CD4-positive, alpha-beta T cell treated with Interleukin-4 for 1 hour (primary cell): ENCODE results near the gene CCL17.
"Not testable (repeated sequence)": the region's sequence is repeated elsewhere in the genome, so short reads cannot be mapped to it uniquely, and the experiment has no call there.

Experiments used
- DNase-seq, 2 donors: peaks; one replicate each; pipeline ENCODE4 v3.0.0-alpha.2; 2020 to 2022

Gene CCL17

GRCh38 chr16:57403965-57404817, at the start of gene CCL17:
Gene CCL17 (plus strand): TSS chr16:57404767. CDS start chr16:57413933, 9,166 bp downstream.
- no peak for DNase-seq

- no peak for DNase-seq
These were observed 48.6 kb upstream of the CCL17 start for GRCh38 chr16:57355898-57356414.

- no peak for DNase-seq
These were observed 48.0 kb upstream of the CCL17 start for GRCh38 chr16:57356547-57356946.

DNA sequence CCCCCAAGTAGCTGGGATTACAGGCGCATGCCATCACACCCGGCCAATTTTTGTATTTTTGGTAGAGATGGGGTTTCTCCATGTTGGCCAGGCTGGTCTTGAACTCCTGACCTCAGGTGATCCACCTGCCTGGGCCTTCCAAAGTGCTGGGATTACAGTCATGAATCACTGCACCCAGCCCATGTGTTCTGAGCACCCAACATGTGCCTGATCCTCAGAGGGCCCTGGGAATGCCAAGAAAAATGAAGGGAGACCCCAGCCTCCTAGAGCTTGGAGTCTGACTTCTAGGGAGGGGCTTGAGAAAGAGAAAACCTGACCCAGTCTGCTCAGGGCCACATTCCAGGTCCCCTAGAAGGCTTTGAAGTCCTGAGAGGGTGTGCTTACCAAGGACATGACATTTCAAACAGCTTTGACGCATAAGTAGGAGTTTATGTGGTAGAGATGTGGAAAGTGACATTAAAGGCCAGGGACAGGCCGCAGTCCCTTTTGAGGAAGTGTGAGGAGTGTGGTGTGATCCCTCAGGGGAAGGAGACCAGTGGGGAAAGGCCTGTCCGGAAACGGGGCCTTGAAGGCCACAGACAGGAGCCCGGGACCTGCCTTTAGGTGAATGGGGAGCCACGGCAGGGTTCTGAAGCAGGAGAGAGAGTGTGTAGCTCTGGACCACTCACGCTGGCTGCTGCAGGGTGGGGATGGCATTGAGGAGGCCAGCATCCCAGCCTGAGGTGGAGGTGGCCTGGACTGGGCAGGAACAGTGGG, 47.1 kb upstream of the CCL17 start:
- DNase-seq, result peak in 1 of 2 donors; percentile 20

GRCh38 chr16:57358086-57358420, 46.5 kb upstream of the CCL17 start:
- DNase-seq, result no peak

DNA sequence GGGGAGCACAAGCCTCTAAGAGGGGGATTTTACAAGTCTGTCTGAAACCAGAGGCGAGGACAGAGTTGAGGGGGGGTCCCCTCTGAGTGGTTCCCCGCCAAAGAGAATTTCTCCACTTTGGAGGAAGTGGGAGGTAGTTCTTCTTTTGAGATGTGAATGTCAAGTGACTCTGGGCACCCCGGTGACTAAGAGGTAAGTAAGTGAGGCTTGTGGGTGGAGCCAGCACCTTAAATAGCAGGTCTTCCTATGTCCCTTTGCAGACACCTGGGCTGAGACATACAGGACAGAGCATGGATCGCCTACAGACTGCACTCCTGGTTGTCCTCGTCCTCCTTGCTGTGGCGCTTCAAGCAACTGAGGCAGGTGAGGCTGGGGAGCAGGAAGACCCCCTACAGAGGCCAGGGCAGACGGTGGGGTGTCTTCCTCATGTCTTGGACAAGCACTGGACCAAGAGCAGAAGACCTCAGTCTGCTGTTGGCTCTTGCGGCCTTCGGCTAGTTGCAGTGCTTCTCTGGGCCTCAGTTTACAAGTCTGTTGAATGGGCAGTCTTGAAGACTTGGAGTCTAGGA, 46.0 kb upstream of the CCL17 start, which contains the start of gene CCL22:
Gene CCL22, plus strand, starts transcription at position 257 of the 569 bp plus-strand sequence. Its CDS starts 34 bp downstream, at position 291.
- DNase-seq, result peak in 1 of 2 donors; percentile 27

DNA sequence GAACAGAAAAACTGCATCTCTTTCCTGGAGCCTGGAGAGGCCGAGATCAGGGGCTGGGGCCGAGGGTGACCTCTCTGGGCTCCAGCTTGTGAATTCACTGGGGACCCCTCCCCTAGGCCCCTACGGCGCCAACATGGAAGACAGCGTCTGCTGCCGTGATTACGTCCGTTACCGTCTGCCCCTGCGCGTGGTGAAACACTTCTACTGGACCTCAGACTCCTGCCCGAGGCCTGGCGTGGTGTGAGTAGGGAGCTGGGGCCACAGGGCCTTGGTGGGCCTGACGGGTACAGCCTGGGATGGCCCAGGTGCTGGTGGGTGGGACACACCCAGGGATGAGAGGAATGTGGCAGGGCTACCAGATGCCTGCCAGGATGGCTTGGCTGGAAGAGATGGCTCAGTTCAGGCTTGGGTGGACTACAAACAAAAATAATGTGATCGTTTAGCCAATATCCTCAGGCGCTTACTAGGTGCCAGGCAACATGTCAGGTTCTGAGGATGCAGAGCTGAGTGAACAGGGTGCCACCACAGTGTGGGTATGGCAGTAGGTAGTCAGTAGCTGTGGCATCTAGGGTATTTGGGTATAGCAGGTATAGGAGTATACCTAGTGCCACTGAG, 44.1 kb upstream of the CCL17 start:
- DNase-seq, result no peak

- DNase-seq, result no peak
These were observed 43.2 kb upstream of the CCL17 start for GRCh38 chr16:57361404-57361803.

DNA sequence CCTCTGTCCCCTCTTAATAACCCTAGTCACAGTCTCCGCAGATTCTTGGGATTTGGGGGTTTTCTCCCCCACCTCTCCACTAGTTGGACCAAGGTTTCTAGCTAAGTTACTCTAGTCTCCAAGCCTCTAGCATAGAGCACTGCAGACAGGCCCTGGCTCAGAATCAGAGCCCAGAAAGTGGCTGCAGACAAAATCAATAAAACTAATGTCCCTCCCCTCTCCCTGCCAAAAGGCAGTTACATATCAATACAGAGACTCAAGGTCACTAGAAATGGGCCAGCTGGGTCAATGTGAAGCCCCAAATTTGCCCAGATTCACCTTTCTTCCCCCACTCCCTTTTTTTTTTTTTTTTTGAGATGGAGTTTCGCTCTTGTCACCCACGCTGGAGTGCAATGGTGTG, 40.4 kb upstream of the CCL17 start:
- DNase-seq, result no peak

DNA sequence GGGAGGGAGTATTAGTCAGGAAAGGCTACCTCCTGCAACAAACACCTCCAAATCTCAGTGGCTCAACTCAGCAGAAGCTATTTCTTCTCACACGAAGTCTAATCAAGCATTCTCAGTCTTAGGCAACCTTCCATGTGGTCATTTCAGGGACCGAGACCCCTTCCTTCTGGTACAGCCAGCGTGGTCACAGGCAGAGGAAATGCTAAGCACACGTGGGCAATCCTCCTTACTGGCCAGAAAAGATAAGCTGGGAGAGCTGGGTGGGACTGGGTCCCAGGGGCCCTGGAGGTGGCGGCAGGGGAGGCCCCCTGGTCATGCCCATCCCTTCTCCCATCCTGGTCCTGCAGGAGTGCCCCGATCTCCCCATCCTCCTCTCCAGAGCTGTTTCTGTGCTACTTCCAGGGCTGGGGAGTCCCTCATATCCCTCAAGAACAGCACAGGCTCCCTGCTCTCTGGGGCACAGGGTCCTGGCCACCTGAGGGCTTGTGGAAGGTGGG, 38.0 kb upstream of the CCL17 start:
- DNase-seq, result no peak

DNA sequence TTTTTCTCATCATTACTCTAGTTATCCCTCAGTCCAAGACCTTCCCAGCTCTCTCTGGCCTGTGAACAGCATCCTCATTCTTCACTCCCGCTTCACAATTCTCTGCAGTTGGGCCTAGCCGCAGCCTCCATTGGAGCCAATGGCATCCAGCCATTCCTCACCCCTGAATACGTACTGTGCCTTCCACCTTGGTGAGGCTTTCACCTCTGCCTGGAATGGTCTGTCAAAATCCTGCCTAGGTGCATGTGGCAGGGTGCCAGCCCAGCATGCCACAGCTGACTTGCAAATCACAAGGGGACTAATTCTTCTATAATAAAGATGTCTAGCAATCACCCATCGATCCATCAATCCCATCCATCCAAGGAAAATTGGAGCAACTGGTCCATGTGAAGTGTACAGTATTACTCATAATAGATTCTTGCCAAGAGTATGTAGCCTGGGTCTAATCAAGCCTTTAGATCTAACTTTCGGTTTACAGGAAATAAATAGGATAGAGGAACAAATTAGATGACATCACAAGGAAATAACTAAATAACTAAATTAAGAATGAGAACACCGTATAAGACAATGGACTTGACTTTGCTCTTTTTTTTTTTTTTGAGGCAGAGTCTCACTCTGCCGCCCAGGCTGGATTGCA, 37.3 kb upstream of the CCL17 start:
- DNase-seq, result no peak

DNA sequence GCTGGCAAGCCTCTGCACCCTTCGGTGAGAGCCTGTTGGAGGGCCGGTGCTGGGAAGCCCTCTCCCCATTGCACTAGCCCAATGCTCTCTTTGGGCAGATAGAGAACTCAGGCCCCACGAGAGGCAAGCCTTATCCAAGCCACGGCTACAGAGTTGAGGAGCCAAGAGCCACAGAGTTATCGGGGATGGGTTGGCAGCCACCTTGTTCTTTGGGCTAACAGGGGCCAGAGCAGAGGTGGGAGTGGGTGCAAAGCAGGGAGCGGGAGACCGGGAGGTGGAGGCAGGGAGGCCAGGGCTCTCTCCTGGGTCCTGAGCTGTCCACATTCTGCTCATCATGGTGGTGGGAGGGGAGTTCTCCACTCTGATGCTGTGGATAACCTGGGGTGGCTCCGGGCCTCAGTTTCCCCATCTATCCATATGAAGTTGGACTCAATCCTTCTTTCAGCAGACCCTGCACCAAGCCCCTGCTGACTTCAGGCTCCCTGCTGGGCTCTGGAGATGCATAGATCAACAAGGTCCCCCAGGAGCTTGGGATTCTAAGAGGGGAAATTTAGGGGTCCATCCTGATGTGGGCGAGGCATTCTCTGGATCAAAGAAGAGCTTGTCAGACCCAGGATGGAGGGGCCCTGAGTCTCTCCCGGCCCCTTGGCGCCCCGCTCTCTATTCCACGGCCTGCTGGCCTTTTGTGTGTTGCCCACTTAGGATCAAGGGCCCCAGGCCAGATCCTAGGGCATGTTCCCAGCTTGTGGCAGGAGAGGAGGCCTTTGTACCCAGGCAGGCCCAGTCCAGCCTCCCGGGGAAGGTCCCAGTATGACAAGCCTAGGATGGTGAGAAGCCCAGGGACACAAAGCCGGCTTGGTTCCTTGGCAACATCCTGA, 32.8 kb upstream of the CCL17 start:
- no peak for DNase-seq

DNA sequence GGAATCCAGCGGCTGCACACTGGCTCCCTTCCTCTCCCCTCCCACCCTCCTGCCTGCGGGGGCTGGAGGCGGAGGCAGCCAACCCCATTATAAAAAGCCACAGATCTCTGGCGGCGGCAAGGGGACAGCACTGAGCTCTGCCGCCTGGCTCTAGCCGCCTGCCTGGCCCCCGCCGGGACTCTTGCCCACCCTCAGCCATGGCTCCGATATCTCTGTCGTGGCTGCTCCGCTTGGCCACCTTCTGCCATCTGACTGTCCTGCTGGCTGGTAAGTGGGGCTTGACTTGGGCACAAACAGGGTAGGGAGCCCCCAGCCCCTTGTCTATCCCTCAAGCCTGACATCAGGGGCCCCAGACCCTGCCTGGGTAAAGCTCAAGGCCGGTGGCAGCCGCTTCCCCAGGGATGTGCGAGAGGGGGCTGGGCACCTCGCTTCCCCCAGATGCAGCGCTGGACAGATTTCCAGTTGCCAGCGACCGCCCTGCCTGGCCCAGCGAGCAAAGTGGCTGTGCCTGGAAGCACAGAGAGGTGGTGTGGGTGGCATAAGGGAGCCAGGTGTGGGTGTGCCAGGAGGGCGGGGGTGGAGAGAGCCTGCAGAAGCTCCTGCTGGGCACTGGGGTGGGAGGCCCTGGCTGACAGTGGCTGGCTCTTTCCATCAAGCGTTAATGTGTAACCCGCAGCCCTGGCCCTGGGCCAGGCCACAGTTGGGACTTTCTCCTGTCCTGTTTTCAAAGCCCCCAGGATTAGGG, 32.0 kb upstream of the CCL17 start, which contains the start of gene CX3CL1:
Gene CX3CL1, plus strand, starts transcription at position 119 of the 745 bp plus-strand sequence. Its CDS starts 79 bp downstream, at position 198.
- DNase-seq, result no peak

DNA sequence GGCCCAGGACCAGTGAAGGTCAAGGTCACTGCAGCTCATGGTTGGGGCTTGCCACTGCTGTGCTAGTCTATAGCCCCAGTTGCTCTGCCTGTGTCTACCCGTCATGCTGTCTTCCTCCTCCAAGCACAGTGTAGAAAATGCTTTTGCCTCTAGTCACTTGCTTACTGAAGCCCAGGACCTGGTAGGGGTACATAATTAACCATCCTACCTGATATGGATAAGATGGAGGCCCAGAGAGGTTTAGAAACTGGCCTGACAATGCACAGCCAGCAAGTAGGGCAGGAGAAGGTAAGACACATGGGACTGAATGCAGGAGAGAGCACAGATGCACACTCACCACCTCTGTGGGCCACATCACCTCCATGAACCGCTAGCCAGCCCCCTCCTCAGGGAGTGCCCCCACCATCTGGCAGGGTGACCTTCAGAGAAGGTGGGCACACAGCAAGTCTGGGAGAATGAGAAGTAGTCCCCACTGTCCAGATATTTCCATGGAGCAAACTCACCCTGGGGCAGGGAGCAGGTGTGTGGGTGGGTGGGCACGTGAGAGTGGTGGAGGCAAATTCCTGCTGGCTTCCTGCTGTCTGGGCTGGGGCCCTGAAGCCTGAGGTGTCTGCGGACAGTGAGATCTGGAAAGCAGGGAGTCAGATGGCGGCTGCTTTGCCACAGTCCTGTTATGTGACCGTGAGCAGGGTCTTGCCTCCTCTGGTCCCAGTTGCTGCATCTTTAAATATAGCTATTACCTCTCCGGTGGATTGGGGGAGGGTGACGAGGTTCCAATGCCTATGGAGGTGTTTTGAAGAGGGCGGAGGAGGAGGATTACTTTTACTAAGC, 31.2 kb upstream of the CCL17 start:
- DNase-seq, result no peak

DNA sequence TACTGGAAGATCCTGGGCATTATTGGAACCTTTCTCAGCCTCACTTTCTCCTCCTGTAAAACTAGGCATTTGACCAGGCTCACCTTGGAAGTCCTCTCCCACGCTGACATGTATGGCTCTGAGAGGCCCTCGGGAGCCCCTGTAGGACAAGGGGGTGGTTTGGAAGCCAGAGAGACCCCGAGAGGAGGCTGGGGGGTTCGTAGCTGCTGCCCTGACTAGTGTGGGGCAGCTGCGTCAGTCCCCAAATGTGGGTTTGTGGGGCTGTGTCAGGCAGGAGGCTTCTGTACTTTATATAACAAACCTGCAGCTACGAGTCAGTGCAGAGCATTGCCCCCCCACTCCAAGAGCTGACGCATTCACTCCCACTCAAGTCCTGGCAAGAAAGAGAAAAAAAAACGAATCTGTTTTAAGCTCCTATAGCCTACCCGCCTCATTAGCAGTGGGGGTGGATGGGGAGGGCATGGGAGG, 30.5 kb upstream of the CCL17 start:
- no peak for DNase-seq

- DNase-seq, result not testable (repeated sequence)
These were observed 29.6 kb upstream of the CCL17 start for GRCh38 chr16:57374925-57375465.

GRCh38 chr16:57376313-57376818, 28.2 kb upstream of the CCL17 start:
- DNase-seq, result no peak

GRCh38 chr16:57377080-57377841, 27.3 kb upstream of the CCL17 start:
- no peak for DNase-seq
